ENCODE results near the gene CDK5RAP1.

- TF ChIP-seq CTCF (IDR thresholded peaks at IDR 0.05; ENCODE audit: low read length) (no peak), EZH2 (IDR thresholded peaks at IDR 0.05; ENCODE audit: borderline replicate concordance, low read length) (no peak)
Measured at GRCh38 chr20:33393609-33394008, 7.7 kb downstream of the CDK5RAP1 start.
